Activated CD4-positive, CD25-positive, alpha-beta regulatory T cell (primary cell): ENCODE measurements around the gene ACOT6.
"Not testable (repeated sequence)": the region's sequence is repeated elsewhere in the genome, so short reads cannot be mapped to it uniquely, and the experiment has no call there.

ENCODE experiments used
- DNase-seq, 4 experiments: peaks; one replicate each; lab custom pipeline; 2025; lab: John Stamatoyannopoulos, UW

Gene ACOT6

GRCh38 chr14:73651005-73651404 is 38.7 kb downstream of the ACOT6 start:
- no peak for DNase-seq

- DNase-seq = no peak
Measured at GRCh38 chr14:73655851-73656250, 43.5 kb downstream of the ACOT6 start.

GRCh38 chr14:73659202-73659601 is 46.9 kb downstream of the ACOT6 start:
- DNase-seq = not testable (repeated sequence)

GRCh38 chr14:73660511-73660910 is 48.2 kb downstream of the ACOT6 start:
- no peak for DNase-seq

- DNase-seq = no peak
Measured at GRCh38 chr14:73661872-73662271, 49.6 kb downstream of the ACOT6 start.

- no peak for DNase-seq
Measured at GRCh38 chr14:73662487-73662943, 50.2 kb downstream of the ACOT6 start.

- DNase-seq = no peak
Measured at GRCh38 chr14:73663548-73664212, 51.4 kb downstream of the ACOT6 start.

GRCh38 chr14:73665130-73665529 is 52.8 kb downstream of the ACOT6 start:
- DNase-seq = no peak

GRCh38 chr14:73666583-73666982 is 54.3 kb downstream of the ACOT6 start:
- no peak for DNase-seq

- no peak for DNase-seq
Measured at GRCh38 chr14:73667854-73668253, 55.5 kb downstream of the ACOT6 start.
